GM15510 (cell line): ENCODE results near the gene NR1H2.

Source experiments
- POLR2A ChIP-seq: IDR thresholded peaks from 3 replicates; pipeline ENCODE4 v1.6.1; 2011; ENCODE audit warnings: borderline replicate concordance; ENCODE audit not compliant: insufficient read length; ENCODE audit errors: extremely low read depth

Gene NR1H2

GRCh38 chr19:50431343-50432220 is 55.3 kb downstream of the NR1H2 start:
- TF ChIP-seq POLR2A: peak; percentile 21

GRCh38 chr19:50432221-50433028 is 56.2 kb downstream of the NR1H2 start, which contains the start of gene MYBPC2:
Gene MYBPC2 (plus strand): TSS chr19:50432892. CDS start chr19:50432954, 62 bp downstream.
- no peak for TF ChIP-seq POLR2A
